Gastroesophageal sphincter (tissue), 4 donors: ENCODE results near the gene DIP2C. TPM values are rescaled to one million over a fixed set of nuclear protein-coding genes. Genes with fewer than 3 reads are reported as not detected.

ENCODE experiments used
- ATAC-seq: fragments of 150-250 bp; one replicate; pipeline ENCODE4 v1.9.1; 2016; ENCODE audit warnings: mild to moderate bottlenecking, moderate library complexity
- H3K27ac ChIP-seq, 4 donors: fragments of 200-600 bp; sonication (generic) in 3 of 4; 1 replicate in 3 of 4; 2 replicates in 1 of 4; pipeline ENCODE4 v1.5.1; 2016 to 2019
- H3K27me3 ChIP-seq: fragments of 200-600 bp; sonication (generic); one replicate; pipeline ENCODE4 v1.5.1; 2019
- H3K36me3 ChIP-seq, 2 donors: fragments of 200-600 bp; sonication (generic); one replicate each; pipeline ENCODE4 v1.5.1; 2019; ENCODE audit warnings: control low read depth in 1 of 2
- H3K4me1 ChIP-seq, 3 donors: fragments of 200-600 bp; sonication (generic); 1 replicate in 2 of 3; 2 replicates in 1 of 3; pipeline ENCODE4 v1.5.1; 2016 to 2019; ENCODE audit warnings: control low read depth in 2 of 3
- H3K4me3 ChIP-seq, 2 donors: fragments of 200-600 bp; sonication (generic); one replicate each; pipeline ENCODE4 v1.5.1; 2019; ENCODE audit warnings: mild to moderate bottlenecking in 1 of 2, moderate library complexity in 1 of 2
- H3K9me3 ChIP-seq, 3 donors: fragments of 200-600 bp; sonication (generic); one replicate each; pipeline ENCODE4 v1.5.1; 2017 to 2019; ENCODE audit warnings: control low read depth in 2 of 3
- CTCF ChIP-seq, 4 experiments: fragments of 200-600 bp in 2 of 4; fragments of 450-650 bp in 2 of 4; sonication (generic) in 1 of 4; IDR thresholded peaks; one replicate each; pipeline ENCODE4 v1.5.1; 2017 to 2019; ENCODE audit warnings: antibody characterized with exemption in 4 of 4, mild to moderate bottlenecking in 2 of 4, moderate library complexity in 2 of 4
- EP300 ChIP-seq: sonication (generic); formaldehyde crosslinking; IDR thresholded peaks from one replicate; pipeline ENCODE4 v1.6.1; 2017; ENCODE audit warnings: antibody characterized with exemption, mild to moderate bottlenecking
- POLR2A ChIP-seq, 2 donors: fragments of 450-650 bp; IDR thresholded peaks; one replicate each; pipeline ENCODE4 v1.6.1; 2017; ENCODE audit warnings: antibody characterized with exemption in 2 of 2, mild to moderate bottlenecking in 2 of 2, moderate library complexity in 1 of 2
- POLR2AphosphoS5 ChIP-seq: sonication (generic); formaldehyde crosslinking; IDR thresholded peaks from one replicate; pipeline ENCODE4 v1.6.1; 2017; ENCODE audit warnings: antibody characterized with exemption
- WGBS, 2 donors: methylation state at CpG; one replicate each; pipeline ENCODE4 v1.1.5; 2018; ENCODE audit warnings: low coverage in 1 of 2; 5-methylcytosine and 5-hydroxymethylcytosine counted together
- total RNA-seq, 4 donors: library from RNA; depleted of rRNA; stranded (reverse); fragments of >200 nt; gene quantifications; one replicate each; pipeline ENCODE4 v1.1.0, GENCODE V29; 2016

The DIP2C gene
- total RNA-seq, 4 donors from 2014 or later = 40.8 to 73.8 (median 47.7) TPM

- TF ChIP-seq POLR2A (IDR thresholded peaks at IDR 0.05) = no peak
- TF ChIP-seq POLR2AphosphoS5 = no peak
- TF ChIP-seq EP300 = no peak
- no peak for TF ChIP-seq CTCF (IDR thresholded peaks at IDR 0.05)
- WGBS, 2 donors = 56 to 82% methylated on average over 3 to 9 of the region's 12 CpGs
- ATAC-seq = no peak
- no peaks in the 10 kb centered on the region for H3K27me3 ChIP-seq
- no peaks in the 10 kb centered on the region for H3K36me3 ChIP-seq
- no peaks in the 10 kb centered on the region for H3K9me3 ChIP-seq
- H3K4me1 ChIP-seq = peaks cover 0 to 97% (median 22%) of the 10 kb centered on the region in 3 donors
- no peak overlapping the region for H3K4me3 ChIP-seq
- peak overlapping the region in 3 of 4 donors; percentile 0 to 15 (median 3) for H3K27ac ChIP-seq
These were observed 87.9 kb downstream of the DIP2C start for GRCh38 chr10:601660-601963.

DNA sequence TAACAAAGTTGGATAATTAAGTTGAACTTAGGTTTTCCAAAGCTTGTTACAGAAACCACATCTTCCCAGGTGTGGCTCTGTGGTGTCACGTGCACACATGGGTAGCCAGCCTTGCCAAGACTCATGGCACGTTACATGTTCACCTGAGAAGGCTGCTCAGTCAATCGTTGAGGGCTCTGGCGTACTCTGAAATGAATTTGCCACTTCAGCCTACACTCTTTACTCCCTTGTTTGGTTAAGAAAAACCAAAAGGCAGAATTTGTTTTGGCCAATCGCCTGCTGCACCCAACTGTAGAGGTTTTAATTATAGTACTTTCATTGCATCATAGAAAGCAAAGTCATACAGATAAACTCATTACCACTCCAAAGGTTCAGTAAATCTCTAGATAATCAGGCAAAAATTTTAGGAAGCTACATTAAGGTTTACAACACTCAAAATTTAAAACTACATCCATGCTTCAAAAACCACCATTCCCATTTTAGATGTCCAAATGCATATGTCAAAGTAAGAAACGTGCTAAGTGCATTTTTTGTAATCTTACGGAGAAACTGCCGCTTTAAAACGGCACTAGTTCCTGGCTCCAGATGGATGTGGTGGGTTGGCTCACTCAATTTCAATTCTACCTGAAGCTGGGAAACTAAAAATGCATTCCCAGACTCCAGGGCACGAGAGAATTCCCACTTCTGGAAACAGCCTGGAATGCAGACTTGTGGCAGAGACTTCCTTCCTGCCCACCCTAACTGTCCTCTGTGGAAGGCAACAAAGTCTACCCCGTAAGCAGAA lies 88.4 kb downstream of the DIP2C start:
- peak overlapping the region in 3 of 4 donors; percentile 3 to 75 (median 15) for H3K27ac ChIP-seq
- no peak for ATAC-seq
- peaks cover 0 to 93% (median 22%) of the 10 kb centered on the region in 3 donors for H3K4me1 ChIP-seq
- TF ChIP-seq CTCF (IDR thresholded peaks at IDR 0.05) (no peak), POLR2AphosphoS5 (no peak), POLR2A (IDR thresholded peaks at IDR 0.05) (no peak), EP300 (no peak)
- H3K9me3 ChIP-seq = no peaks in the 10 kb centered on the region
- H3K4me3 ChIP-seq = no peak overlapping the region
- 51 to 75% methylated on average over 7 to 8 of the region's 11 CpGs for WGBS, 2 donors
- H3K27me3 ChIP-seq = no peaks in the 10 kb centered on the region
- H3K36me3 ChIP-seq = no peaks in the 10 kb centered on the region

DNA sequence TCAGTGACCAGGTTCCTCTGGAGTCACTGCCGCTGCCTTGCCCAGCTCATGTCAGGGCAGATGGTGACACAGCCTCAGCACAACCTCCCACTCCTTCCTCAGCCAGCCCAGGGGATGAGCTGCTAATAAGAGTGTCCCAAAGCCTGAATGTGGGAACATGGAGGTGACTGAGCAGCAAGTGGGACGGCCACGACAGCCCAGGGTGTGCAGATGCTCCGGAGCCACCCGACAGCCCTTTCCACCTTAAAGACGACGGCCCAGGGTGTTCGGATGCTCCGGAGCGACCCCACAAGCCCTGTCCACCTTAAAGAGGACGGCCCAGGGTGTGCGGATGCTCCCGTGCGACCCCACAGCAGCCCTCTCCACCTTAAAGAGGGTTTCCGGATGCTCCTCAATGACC lies 89.2 kb downstream of the DIP2C start:
- Histone ChIP-seq H3K27ac (peak overlapping the region in 2 of 4 donors; percentile 22 to 75), H3K36me3 (no peaks in the 10 kb centered on the region), H3K27me3 (no peaks in the 10 kb centered on the region), H3K4me1 (peaks cover 0 to 85% (median 22%) of the 10 kb centered on the region in 3 donors), H3K4me3 (no peak overlapping the region), H3K9me3 (no peaks in the 10 kb centered on the region)
- no peak for TF ChIP-seq EP300
- ATAC-seq = peak; percentile 17
- 80 to 85% methylated on average over 1 to 6 of the region's 15 CpGs for WGBS, 2 donors

- Histone ChIP-seq H3K36me3 (no peaks in the 10 kb centered on the region), H3K9me3 (no peaks in the 10 kb centered on the region), H3K27me3 (no peaks in the 10 kb centered on the region), H3K27ac (peak overlapping the region in 2 of 4 donors; percentile 69 to 75), H3K4me1 (peaks cover 0 to 87% (median 22%) of the 10 kb centered on the region in 3 donors), H3K4me3 (no peak overlapping the region)
- WGBS, 2 donors = 100% methylated on average over 1 of the region's 9 CpGs; no CpG with 5 or more reads in 1 of the 2 donors
- no peak for ATAC-seq
- TF ChIP-seq POLR2A (IDR thresholded peaks at IDR 0.05) = no peak
- no peak for TF ChIP-seq POLR2AphosphoS5
- TF ChIP-seq EP300 = no peak
These were observed 89.7 kb downstream of the DIP2C start for GRCh38 chr10:599767-600166.

DNA sequence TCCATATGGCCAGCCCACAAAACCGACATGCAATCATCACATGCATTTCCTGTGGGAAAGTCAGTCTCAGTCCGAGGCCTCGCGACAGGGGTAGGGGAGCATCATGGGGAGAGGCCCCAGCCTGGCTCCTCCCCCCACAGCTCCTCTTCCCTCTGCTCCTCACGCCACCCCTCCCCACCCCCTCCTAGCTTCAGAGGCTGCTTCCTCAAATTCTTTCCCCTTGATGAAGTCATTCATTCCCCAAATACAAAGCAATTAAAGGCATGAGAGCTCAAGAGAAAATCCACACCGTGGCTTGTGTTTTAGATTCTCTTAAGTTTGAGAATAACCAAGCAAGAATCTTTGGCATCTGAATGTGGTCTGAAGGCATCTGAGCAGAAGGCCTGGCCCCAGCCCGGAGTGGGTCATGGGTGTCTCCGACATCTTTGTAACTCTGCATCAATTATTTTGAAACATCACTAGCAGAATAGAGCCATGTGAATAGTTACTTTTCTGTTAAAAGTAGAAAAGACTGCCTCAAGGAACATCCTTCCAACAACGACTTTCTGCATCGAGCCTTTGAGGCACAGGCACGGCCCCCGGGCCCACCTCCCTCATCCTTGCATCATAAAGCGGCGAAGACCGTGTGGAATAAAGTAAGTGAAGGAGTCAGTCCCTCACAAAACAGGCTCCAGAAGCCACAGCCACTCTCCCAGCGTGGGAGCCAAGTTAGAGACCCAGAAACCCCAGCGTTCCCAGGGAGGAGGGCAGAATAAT lies 90.9 kb downstream of the DIP2C start:
- no peaks in the 10 kb centered on the region for H3K9me3 ChIP-seq
- peaks cover 0 to 87% (median 14%) of the 10 kb centered on the region in 3 donors for H3K4me1 ChIP-seq
- peak overlapping the region in 3 of 4 donors; percentile 52 to 75 (median 69) for H3K27ac ChIP-seq
- H3K4me3 ChIP-seq = no peak overlapping the region
- TF ChIP-seq EP300 = no peak
- no peak for TF ChIP-seq POLR2AphosphoS5
- no peak for TF ChIP-seq POLR2A (IDR thresholded peaks at IDR 0.05)
- no peak for TF ChIP-seq CTCF (IDR thresholded peaks at IDR 0.05)
- no peaks in the 10 kb centered on the region for H3K36me3 ChIP-seq
- no peaks in the 10 kb centered on the region for H3K27me3 ChIP-seq
- WGBS, 2 donors = 37 to 65% methylated on average over 7 to 12 of the region's 17 CpGs
- ATAC-seq = no peak
